Activated CD4-positive, alpha-beta memory T cell treated with anti-CD3 and anti-CD28 coated beads for 36 hours (primary cell): ENCODE data around the gene HADHA. TPM values are rescaled to one million over a fixed set of nuclear protein-coding genes. Genes with fewer than 3 reads are reported as not detected.

Experiments used
- CTCF ChIA-PET: fragments of 350-600 bp; sonication (Branson Sonifier 250); formaldehyde crosslinking; loops from one replicate; lab custom pipeline; 2021; ENCODE audit warnings: antibody characterized with exemption, inconsistent platforms; lab: Charles Lee
- POLR2A ChIA-PET: fragments of 350-600 bp; sonication (Branson Sonifier 250); formaldehyde crosslinking; loops from one replicate; lab custom pipeline; 2021; ENCODE audit warnings: antibody characterized with exemption; lab: Charles Lee
- DNase-seq: peaks from one replicate; pipeline ENCODE4 v3.0.0-alpha.2; 2020
- H3K27ac Mint-ChIP-seq: one replicate; pipeline ENCODE4 v1.8.0; 2021; ENCODE audit warnings: mixed read lengths
- H3K27me3 Mint-ChIP-seq: one replicate; pipeline ENCODE4 v1.8.0; 2021; ENCODE audit warnings: mixed read lengths
- H3K36me3 Mint-ChIP-seq: one replicate; pipeline ENCODE4 v1.8.0; 2021; ENCODE audit warnings: mixed read lengths
- H3K4me1 Mint-ChIP-seq: one replicate; pipeline ENCODE4 v1.8.0; 2021; ENCODE audit warnings: low read depth, mixed read lengths
- H3K4me3 Mint-ChIP-seq: one replicate; pipeline ENCODE4 v1.8.0; 2021; ENCODE audit warnings: mild to moderate bottlenecking, mixed read lengths
- H3K9me3 Mint-ChIP-seq: one replicate; pipeline ENCODE4 v1.8.0; 2021; ENCODE audit warnings: mixed read lengths
- intact Hi-C: fragments of 100-400 bp; cut with micrococcal nuclease; formaldehyde crosslinking; loops from one replicate; pipeline ENCODE4 v1.15.1; 2023
- total RNA-seq, 2 experiments: library from RNA; stranded (reverse); gene quantifications; one replicate each; pipeline ENCODE4 v1.2.3, GENCODE V29; 2021

The HADHA gene
- total RNA-seq, 2 experiments from 2014 or later = 129 to 130 TPM

DNA sequence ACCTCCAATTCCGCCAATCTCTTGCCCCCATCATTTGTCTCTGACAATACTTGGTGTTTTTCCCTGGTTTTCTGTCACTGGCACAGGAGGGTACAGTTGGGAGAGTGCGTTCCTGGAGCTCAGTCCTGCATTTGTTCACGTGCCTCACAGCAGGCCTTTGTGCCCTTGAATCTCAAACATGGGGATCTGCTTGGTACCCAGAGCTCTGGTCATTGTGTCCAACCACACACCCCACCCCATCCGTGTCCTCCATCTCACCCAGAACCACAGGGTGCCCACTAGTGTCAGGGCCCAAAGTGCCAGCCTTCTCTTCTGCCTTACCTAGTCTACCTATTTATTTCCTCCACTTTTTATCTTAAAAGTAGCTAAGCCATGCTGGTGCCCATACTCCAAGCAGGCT lies 55.3 kb downstream of the HADHA start:
- no peaks in the 10 kb centered on the region for H3K9me3 Mint-ChIP-seq
- no peak overlapping the region for H3K27ac Mint-ChIP-seq
- no peaks in the 10 kb centered on the region for H3K27me3 Mint-ChIP-seq
- POLR2A ChIA-PET = no interaction called here
- intact Hi-C loops = loop anchor here (10.0 kb wide), 1 partner anchor 146 kb away; no protein-coding TSS in a partner anchor
- H3K36me3 Mint-ChIP-seq = peaks cover 5% of the 10 kb centered on the region
- no peak overlapping the region for H3K4me3 Mint-ChIP-seq
- H3K4me1 Mint-ChIP-seq = peaks cover 17% of the 10 kb centered on the region
- DNase-seq = no peak
- CTCF ChIA-PET = no interaction called here

DNA sequence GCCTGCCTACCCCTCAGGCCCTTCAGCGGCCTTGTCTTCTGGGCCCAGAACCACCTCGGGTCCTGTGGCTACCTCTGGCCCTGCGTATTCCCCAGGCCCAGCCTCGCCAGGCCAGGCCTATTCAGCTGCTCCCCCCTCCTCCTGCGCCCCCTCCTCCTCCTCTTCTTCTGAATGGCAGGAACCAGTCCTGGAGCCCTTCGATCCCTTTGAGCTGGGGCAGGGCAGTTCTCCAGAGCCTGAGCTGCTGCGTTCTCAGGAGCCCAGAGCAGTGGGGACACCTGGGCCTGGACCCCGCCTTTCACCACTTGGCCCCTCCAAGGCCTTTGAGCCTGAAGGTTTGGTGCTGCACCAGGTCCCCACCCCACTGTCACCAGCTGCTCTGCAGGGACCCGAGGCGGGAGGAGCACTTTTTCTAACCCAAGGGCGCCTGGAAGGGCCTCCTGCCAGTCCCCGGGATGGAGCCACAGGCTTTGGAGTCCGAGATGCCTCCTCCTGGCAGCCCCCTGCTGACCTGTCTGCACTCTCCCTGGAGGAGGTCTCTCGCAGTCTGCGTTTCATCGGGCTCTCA lies 56.8 kb downstream of the HADHA start:
- no peak for DNase-seq
- Mint-ChIP-seq H3K36me3 (peaks cover 3% of the 10 kb centered on the region), H3K4me1 (peaks cover 14% of the 10 kb centered on the region), H3K4me3 (no peak overlapping the region), H3K9me3 (no peaks in the 10 kb centered on the region), H3K27ac (no peak overlapping the region), H3K27me3 (peaks cover 1% of the 10 kb centered on the region)
- intact Hi-C loops = loop anchor here (10.0 kb wide), 1 partner anchor 147 kb away; no protein-coding TSS in a partner anchor
- POLR2A ChIA-PET = no interaction called here
- CTCF ChIA-PET = interaction anchor here (4.1 kb wide), 1 partner anchor 12 kb away, joined by 22 read pairs; no protein-coding TSS in a partner anchor

DNA sequence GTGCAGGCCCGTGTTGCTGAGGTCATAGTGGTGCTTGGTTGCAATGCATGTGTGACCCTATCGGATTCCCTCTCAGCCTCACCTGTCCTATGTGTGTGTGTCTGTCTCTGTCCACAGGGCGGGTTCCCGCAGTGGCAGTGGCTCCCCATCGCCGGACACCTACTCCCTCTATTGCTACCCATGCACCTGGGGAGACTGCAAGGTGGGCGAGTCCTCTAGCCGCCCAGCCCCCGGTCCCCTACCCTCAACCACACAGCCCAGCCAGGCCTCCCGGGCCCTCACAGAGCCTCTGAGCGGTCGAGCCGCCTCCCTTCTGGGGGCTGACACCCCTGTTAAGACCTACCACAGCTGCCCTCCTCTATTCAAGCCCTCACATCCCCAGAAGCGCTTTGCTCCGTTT lies 57.3 kb downstream of the HADHA start:
- DNase-seq = no peak

DNA sequence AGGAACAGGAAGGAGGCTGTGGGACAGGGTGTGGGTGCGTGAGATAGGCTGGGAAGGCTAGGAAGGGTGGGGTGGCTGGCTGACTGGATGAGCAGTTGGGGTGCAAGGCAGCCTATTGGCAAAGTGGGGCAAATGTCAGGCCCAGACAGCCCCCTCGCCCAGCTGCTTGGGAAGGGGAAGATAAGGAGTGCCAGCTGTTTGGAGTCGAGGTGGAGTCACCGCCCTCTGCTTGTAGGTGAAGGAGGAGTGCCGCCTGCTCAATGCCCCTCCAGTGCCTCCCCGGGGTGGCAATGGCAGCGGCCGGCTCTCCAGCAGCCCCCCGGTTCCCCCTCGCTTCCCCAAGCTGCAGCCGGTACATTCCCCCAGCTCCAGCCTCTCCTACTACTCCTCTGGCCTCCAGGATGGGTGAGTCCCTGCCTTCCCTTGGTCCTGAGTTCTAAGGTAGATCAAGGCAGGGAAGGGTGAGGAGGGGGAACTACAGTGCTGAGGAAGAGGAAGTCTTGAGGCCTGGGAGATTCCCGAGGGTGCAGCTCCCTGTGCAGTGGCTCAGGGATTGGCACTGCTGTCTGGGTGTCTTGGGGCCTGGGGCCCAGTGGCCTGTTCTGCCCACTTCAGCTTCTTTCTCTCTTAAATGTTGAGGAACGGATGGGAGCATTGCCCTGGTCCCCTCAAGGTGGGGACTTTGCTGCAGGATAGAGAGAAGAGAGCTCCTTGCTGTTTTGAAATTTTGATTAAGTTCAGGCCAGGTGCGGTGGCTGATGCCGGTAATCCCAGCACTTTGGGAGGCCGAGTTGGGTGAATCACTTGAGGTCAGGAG lies 58.3 kb downstream of the HADHA start:
- Mint-ChIP-seq H3K27ac (no peak overlapping the region), H3K4me1 (peaks cover 14% of the 10 kb centered on the region), H3K36me3 (no peaks in the 10 kb centered on the region), H3K27me3 (peaks cover 3% of the 10 kb centered on the region), H3K4me3 (peak overlapping the region; percentile 72), H3K9me3 (no peaks in the 10 kb centered on the region)
- ChIA-PET POLR2A (interaction anchor here (1.3 kb wide), 1 partner anchor 13 kb away, joined by 5 read pairs; no protein-coding TSS in a partner anchor), CTCF (interaction anchor here (1.1 to 4.1 kb wide), 4 partner anchors 11 to 58 kb away, joined by 3 to 22 read pairs (median 7); partner anchors contain the start of genes HADHA and HADHB)
- DNase-seq = no peak
- intact Hi-C loops = loop anchor here (10.0 kb wide), 1 partner anchor 149 kb away; no protein-coding TSS in a partner anchor

More for the DNA sequence above, 57.3 kb downstream of the HADHA start:
- POLR2A ChIA-PET = no interaction called here
- peaks cover 3% of the 10 kb centered on the region for H3K36me3 Mint-ChIP-seq
- peaks cover 14% of the 10 kb centered on the region for H3K4me1 Mint-ChIP-seq
- H3K4me3 Mint-ChIP-seq = no peak overlapping the region
- peaks cover 1% of the 10 kb centered on the region for H3K27me3 Mint-ChIP-seq
- CTCF ChIA-PET = interaction anchor here (4.1 kb wide), 1 partner anchor 12 kb away, joined by 22 read pairs; no protein-coding TSS in a partner anchor
- no peak overlapping the region for H3K27ac Mint-ChIP-seq
- intact Hi-C loops = loop anchor here (10.0 kb wide), 1 partner anchor 148 kb away; no protein-coding TSS in a partner anchor
- H3K9me3 Mint-ChIP-seq = no peaks in the 10 kb centered on the region

DNA sequence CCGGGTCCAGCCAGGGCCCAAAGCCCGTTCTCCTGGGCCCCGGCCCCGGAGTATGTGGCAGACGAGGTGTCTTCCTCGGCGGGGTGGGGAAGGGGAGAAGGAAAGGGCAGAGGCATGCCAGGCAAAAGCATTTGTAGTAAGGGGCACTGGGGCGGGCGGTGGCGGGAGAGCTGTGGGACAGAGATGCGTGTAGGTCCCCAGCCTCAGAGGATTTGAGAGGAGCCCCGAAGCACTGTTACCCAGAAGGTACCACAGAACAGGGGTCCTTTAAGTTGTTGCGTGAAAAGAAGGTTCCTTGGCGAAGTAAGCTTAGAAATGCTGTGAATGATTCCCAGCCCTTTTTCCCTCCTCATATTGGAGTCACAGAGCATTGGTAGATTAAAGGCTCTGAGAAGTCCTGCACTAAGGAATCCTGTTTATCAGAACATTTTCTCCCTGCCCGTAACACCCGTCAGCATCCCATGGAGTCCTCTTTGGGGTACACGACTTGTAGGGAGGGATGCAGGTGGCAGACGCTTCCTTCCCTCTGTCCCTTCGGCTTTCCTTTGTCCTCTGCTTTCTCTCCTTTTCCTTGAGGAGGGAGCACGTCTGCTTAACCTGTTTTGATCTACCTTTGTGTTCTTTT lies 59.0 kb downstream of the HADHA start:
- intact Hi-C loops = loop anchor here (10.0 kb wide), 1 partner anchor 149 kb away; no protein-coding TSS in a partner anchor
- no peak overlapping the region for H3K27ac Mint-ChIP-seq

DNA sequence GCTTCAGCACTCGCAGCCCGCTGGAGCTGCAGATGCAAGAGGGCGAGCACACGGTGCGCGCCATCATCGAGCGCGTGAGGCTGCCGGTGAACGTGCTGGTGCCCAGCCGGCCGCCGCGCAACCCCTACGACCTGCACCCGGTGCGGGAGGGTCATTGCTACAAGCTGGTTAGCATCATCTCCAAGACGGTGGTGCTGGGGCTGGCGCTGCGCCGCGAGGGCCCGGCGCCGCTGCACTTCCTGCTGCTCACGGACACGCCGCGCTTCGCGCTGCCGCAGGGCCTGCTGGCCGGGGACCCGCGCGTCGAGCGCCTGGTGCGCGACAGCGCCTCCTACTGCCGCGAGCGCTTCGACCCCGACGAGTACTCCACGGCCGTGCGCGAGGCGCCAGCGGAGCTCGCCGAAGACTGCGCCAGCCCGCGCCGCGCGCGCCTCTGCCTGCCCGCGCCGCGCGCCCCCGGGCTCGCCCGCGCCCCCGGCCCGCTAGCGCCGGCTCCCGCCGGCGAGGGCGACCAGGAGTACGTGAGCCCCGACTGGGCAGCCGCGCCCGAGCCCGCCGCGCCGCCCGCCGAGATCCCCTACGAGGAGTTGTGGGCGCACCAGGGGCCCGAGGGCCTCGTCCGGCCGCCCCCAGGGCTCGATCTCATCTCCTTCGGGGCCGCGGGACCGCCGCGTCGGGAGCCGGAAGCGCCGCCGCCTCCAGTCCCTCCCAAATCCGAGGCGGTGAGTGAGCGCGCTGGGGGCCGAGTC lies 59.7 kb downstream of the HADHA start:
- Mint-ChIP-seq H3K36me3 (no peaks in the 10 kb centered on the region), H3K4me1 (peaks cover 14% of the 10 kb centered on the region), H3K4me3 (peak overlapping the region; percentile 72), H3K27ac (no peak overlapping the region), H3K9me3 (no peaks in the 10 kb centered on the region), H3K27me3 (peaks cover 13% of the 10 kb centered on the region)
- ChIA-PET POLR2A (interaction anchor here (0.6 to 1.4 kb wide), 5 partner anchors 10 to 160 kb away, joined by 3 to 5 read pairs (median 3); partner anchors contain the start of gene RAB10), CTCF (interaction anchor here (0.6 to 4.1 kb wide), 29 partner anchors 9 to 633 kb away, joined by 3 to 22 read pairs (median 3); partner anchors contain the start of genes ASXL2, GAREM2, HADHA and HADHB)
- intact Hi-C loops = loop anchor here (10.0 kb wide), 1 partner anchor 150 kb away; no protein-coding TSS in a partner anchor
- DNase-seq = peak; percentile 89

More for the DNA sequence above, 59.0 kb downstream of the HADHA start:
- H3K27me3 Mint-ChIP-seq = peaks cover 8% of the 10 kb centered on the region
- ChIA-PET POLR2A (interaction anchor here (0.6 to 1.4 kb wide), 5 partner anchors 9 to 159 kb away, joined by 3 to 5 read pairs (median 3); partner anchors contain the start of gene RAB10), CTCF (interaction anchor here (0.6 to 4.1 kb wide), 22 partner anchors 10 to 634 kb away, joined by 3 to 22 read pairs (median 4); partner anchors contain the start of genes ASXL2, HADHA, HADHB and RAB10)
- no peaks in the 10 kb centered on the region for H3K36me3 Mint-ChIP-seq
- peaks cover 14% of the 10 kb centered on the region for H3K4me1 Mint-ChIP-seq
- no peak for DNase-seq
- H3K9me3 Mint-ChIP-seq = no peaks in the 10 kb centered on the region
- peak overlapping the region; percentile 72 for H3K4me3 Mint-ChIP-seq

DNA sequence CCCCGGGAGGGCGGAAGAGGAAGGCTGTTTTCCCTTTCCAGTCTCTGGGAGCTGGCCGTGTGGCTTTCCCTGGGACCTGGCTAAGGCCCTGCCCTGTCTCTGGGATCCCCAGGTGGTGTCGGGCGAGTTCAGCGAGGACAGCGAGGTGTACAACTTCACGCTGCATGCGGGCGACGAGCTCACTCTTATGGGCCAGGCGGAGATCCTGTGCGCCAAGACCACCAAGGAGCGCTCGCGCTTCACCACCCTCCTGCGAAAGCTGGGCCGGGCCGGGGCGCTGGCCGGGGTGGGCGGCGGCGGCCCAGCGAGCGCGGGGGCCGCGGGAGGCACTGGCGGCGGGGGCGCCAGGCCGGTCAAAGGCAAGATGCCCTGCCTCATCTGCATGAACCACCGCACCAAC lies 60.3 kb downstream of the HADHA start:
- H3K27me3 Mint-ChIP-seq = peaks cover 17% of the 10 kb centered on the region
- ChIA-PET POLR2A (interaction anchor here (1.0 to 1.5 kb wide), 3 partner anchors 11 to 151 kb away, joined by 3 to 5 read pairs (median 3); partner anchors contain the start of genes GAREM2 and RAB10), CTCF (interaction anchor here (0.6 to 4.1 kb wide), 20 partner anchors 9 to 306 kb away, joined by 3 to 22 read pairs (median 4); partner anchors contain the start of genes ASXL2, GAREM2, HADHA and HADHB)
- H3K27ac Mint-ChIP-seq = no peak overlapping the region
- intact Hi-C loops = loop anchor here (10.0 kb wide), 1 partner anchor 151 kb away; no protein-coding TSS in a partner anchor
- no peaks in the 10 kb centered on the region for H3K9me3 Mint-ChIP-seq
- peaks cover 18% of the 10 kb centered on the region for H3K4me1 Mint-ChIP-seq
- peak overlapping the region; percentile 43 for H3K4me3 Mint-ChIP-seq
- no peak for DNase-seq
- no peaks in the 10 kb centered on the region for H3K36me3 Mint-ChIP-seq

DNA sequence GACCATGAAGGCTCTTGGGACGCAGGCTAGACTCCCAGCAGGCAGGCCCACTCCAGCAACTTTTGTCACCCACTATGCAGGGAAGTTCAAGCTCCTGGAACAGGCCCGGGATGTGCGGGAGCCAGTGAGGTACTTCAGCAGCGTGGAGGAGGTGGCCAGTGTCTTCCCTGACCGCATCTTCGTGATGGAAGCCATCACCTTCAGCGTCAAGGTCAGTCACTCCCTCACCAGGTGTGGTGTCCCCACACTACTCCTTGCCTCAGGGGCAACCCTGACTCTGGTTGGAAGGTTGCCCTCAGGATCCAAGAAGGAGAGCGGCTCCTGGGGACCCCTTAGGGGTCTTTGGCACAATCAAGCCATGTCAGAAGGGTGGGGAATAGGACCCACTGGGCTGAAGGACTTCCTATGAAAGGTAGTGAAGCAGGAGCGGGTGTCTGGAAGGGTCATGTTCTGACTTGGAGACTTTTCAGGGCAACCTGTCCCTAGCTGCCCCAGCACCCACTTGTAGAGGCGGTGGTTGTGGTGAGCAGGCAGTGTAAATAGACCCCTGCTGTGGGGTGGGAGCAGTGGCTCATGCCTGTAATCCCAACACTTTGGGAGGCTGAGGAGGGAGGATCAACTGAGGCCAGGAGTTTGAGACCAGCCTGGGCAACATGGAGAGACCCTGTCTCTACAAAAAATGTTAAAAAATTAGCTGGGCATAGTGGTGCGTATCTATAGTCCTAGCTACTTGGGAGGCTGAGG lies 61.4 kb downstream of the HADHA start:
- no peaks in the 10 kb centered on the region for H3K9me3 Mint-ChIP-seq
- CTCF ChIA-PET = interaction anchor here (0.6 to 4.1 kb wide), 5 partner anchors 7 to 232 kb away, joined by 3 to 22 read pairs (median 11); no protein-coding TSS in a partner anchor
- H3K27ac Mint-ChIP-seq = no peak overlapping the region
- H3K27me3 Mint-ChIP-seq = peaks cover 18% of the 10 kb centered on the region
- POLR2A ChIA-PET = interaction anchor here (1.5 kb wide), 1 partner anchor 10 kb away, joined by 5 read pairs; the partner anchor contains the start of gene GAREM2
- no peak overlapping the region for H3K4me3 Mint-ChIP-seq
- no peak for DNase-seq
- H3K4me1 Mint-ChIP-seq = peaks cover 19% of the 10 kb centered on the region
- no peaks in the 10 kb centered on the region for H3K36me3 Mint-ChIP-seq
- intact Hi-C loops = loop anchor here (10.0 kb wide), 1 partner anchor 152 kb away; no protein-coding TSS in a partner anchor

DNA sequence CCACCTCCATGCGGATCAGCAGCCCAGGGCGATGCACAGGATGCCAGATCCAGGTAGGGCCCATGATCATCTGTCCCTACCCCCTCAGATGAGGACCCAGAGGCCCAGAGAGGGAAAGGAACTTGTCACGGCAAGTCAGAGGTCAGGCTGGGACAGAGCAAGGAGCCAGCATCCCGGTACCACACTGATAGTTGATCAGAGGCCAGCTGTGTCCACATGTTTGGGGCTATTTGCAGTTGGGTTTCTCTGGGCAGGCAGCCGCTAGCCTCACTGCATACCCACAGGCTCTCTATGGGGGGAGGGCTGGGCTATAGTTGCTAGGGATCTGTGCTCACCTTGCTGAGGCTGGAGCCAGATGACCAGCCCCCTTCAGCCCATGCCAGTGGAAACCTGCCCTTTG lies 62.0 kb downstream of the HADHA start:
- Mint-ChIP-seq H3K27me3 (peaks cover 20% of the 10 kb centered on the region), H3K4me3 (no peak overlapping the region), H3K9me3 (no peaks in the 10 kb centered on the region), H3K4me1 (peaks cover 19% of the 10 kb centered on the region), H3K27ac (no peak overlapping the region), H3K36me3 (no peaks in the 10 kb centered on the region)
- POLR2A ChIA-PET = no interaction called here
- CTCF ChIA-PET = interaction anchor here (0.6 kb wide), 1 partner anchor 208 kb away, joined by 3 read pairs; no protein-coding TSS in a partner anchor
- DNase-seq = no peak
- intact Hi-C loops = loop anchor here (10.0 kb wide), 1 partner anchor 152 kb away; no protein-coding TSS in a partner anchor

DNA sequence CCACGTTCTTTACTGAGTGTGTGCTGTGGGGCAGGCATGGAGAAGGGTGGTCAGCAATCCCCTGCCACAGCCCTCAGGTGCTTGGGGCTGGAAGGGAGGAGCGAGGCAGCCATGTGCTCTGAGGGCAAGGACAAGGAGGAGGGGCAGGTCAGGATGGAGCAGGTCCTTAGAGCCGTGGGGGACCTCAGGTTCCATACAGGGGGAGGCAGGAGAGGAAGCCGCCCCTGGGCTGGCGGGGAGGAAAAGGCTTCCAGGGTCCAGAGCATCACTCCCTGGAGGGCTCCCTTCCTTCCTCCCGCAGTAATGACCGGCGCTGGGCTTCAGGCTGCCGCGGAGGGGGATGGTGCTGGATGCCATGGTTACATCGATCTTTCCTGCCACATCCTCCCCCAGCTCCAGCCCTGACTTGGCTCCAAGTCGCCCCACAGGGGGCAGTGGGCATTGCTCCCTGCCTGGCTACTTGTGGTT lies 65.0 kb downstream of the HADHA start:
- Mint-ChIP-seq H3K4me1 (peaks cover 10% of the 10 kb centered on the region), H3K36me3 (no peaks in the 10 kb centered on the region), H3K27ac (no peak overlapping the region), H3K9me3 (no peaks in the 10 kb centered on the region), H3K4me3 (no peak overlapping the region), H3K27me3 (peaks cover 29% of the 10 kb centered on the region)
- ChIA-PET POLR2A (no interaction called here), CTCF (no interaction called here)
- DNase-seq = no peak
- intact Hi-C loops = no loop called here
